SK-N-MC (cell line): ENCODE data around the gene CLN6.
A peak's percentile ranks its signal among the peaks of the same experiment; 100 is the strongest.

ENCODE experiments used
- DNase-seq: peaks from one replicate; pipeline ENCODE4 v3.0.0-alpha.2; 2011; ENCODE audit warnings: low read depth, low spot score
- H3K27ac ChIP-seq: fragments of 200-600 bp; sonication (generic); 2 replicates; pipeline ENCODE4 v1.5.1; 2016; ENCODE audit warnings: mixed run types
- H3K36me3 ChIP-seq: fragments of 200-600 bp; sonication (generic); 2 replicates; pipeline ENCODE4 v1.6.1; 2017; ENCODE audit warnings: antibody characterized with exemption, low read length, mixed read lengths; ENCODE audit not compliant: insufficient read depth
- H3K4me3 ChIP-seq: fragments of 200-600 bp; sonication (generic); 2 replicates; pipeline ENCODE4 v1.5.1; 2016
- H3K9ac ChIP-seq: fragments of 200-600 bp; sonication (generic); 2 replicates; pipeline ENCODE4 v1.8.0; 2017; ENCODE audit warnings: mixed run types, mixed read lengths; ENCODE audit not compliant: insufficient read length
- H3K9me3 ChIP-seq: fragments of 200-600 bp; sonication (generic); 2 replicates; pipeline ENCODE4 v1.6.1; 2017; ENCODE audit warnings: low read depth, mild to moderate bottlenecking, antibody characterized with exemption, low read length, moderate library complexity, mixed read lengths
- EZH2 ChIP-seq: fragments of 200-600 bp; sonication (generic); IDR thresholded peaks from one replicate; pipeline ENCODE4 v1.6.1; 2017; ENCODE audit warnings: antibody characterized with exemption
- FOXP2 ChIP-seq: optimal IDR thresholded peaks from 2 replicates; pipeline ENCODE3; 2011; ENCODE audit warnings: mild to moderate bottlenecking, moderate library complexity; ENCODE audit not compliant: insufficient read depth; ENCODE audit errors: extremely low read length, control extremely low read depth
- POLR2AphosphoS5 ChIP-seq: IDR thresholded peaks from 2 replicates; pipeline ENCODE4 v1.6.1; 2012; ENCODE audit warnings: mild to moderate bottlenecking, low read depth, low read length, borderline replicate concordance

Gene CLN6

GRCh38 chr15:68211656-68212320, 17.7 kb downstream of the CLN6 start:
- no peak overlapping the region for H3K27ac ChIP-seq
- no peaks in the 10 kb centered on the region for H3K9me3 ChIP-seq
- H3K9ac ChIP-seq, result no peak overlapping the region
- no peak for DNase-seq
- no peak overlapping the region for H3K4me3 ChIP-seq
- H3K36me3 ChIP-seq, result peaks cover 22% of the 10 kb centered on the region
- TF ChIP-seq POLR2AphosphoS5 (no peak), EZH2 (no peak)

DNA sequence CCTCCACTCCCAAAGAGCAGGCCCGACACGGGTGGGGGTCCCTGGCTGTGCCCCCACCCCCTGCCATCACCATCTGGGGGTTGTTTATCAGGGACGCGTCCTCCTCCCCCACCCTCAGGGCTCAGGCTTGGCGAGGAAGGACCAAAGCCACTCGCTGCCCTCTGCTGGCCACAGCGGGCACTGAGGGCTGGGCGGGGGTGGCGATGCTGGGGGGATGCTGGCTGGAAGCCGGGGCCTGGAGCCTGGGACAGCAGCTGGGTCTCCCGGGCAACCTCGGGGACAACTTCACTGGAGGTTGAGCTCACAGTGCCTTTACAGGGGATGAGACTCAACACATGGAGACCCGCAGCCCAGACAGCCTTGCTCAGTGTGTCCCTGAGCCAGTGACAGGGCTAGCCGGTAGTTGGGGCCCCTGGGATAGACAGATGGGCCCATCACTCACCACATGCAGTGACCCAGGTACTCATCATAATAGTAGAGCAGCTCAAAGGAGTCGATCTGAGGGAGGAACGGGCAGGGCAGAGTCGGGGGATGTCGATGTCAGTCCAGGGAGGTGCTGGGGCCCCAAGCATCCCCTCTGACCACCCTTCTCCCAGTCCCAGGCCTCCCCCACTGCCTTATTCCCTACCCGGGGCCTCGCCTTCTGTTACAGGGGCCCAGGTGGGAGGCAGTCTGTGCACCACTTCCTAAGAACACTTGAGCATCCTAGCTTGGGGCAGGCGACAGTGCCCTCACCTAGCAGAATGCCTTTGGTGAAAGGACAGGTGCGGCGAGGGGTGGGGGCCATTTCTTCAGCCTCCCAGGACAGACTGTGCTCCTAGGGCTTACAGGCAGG, 18.5 kb downstream of the CLN6 start:
- no peak overlapping the region for H3K4me3 ChIP-seq
- H3K9ac ChIP-seq, result no peak overlapping the region
- no peaks in the 10 kb centered on the region for H3K9me3 ChIP-seq
- H3K27ac ChIP-seq, result no peak overlapping the region
- peaks cover 15% of the 10 kb centered on the region; the same call in 1 of the 2 replicates for H3K36me3 ChIP-seq
- TF ChIP-seq FOXP2 (peak; percentile 52), POLR2AphosphoS5 (no peak)
- DNase-seq, result no peak

- H3K9ac ChIP-seq, result no peak overlapping the region
These were observed 19.1 kb downstream of the CLN6 start for GRCh38 chr15:68210409-68210756.

DNA sequence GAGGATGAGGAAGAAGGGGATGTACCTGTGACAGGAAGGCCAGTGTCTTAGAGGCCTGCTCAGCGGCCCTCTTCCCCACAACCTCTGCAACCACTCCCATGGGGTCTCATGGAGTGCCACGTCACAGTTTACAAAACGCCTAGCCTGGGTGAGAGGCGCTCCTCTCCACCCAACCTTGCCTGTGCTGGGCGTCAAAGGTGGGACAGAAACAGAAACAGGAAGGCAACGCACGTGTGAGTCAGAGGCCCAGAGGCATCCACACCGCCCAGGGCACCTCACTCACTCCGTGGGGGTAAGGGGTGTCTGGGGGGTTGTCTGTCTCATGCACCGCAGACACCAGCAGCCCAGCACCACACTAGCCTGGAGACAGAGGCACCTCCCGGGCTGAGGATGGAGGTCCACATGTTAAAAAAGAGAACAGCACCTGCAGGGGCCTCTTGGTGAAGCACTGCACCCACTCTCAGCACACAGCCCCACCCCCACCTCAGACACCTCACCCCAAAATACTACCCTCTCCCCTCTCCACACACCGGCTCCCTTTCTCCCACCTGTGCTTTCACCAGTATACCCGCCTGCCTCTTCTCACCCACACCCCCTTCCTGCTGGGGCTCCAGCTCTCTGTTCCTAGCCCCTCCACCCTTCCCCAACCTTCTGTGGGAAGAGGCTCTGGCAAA, 19.7 kb downstream of the CLN6 start:
- Histone ChIP-seq H3K9me3 (no peaks in the 10 kb centered on the region), H3K4me3 (no peak overlapping the region), H3K9ac (no peak overlapping the region), H3K27ac (no peak overlapping the region), H3K36me3 (peaks cover 10% of the 10 kb centered on the region; the same call in 1 of the 2 replicates)
- TF ChIP-seq EZH2 (no peak), FOXP2 (no peak), POLR2AphosphoS5 (no peak)
- no peak for DNase-seq

More at GRCh38 chr15:68210409-68210756, 19.1 kb downstream of the CLN6 start:
- H3K9me3 ChIP-seq, result no peaks in the 10 kb centered on the region
- H3K4me3 ChIP-seq, result no peak overlapping the region
- DNase-seq, result no peak
- H3K27ac ChIP-seq, result no peak overlapping the region
- peaks cover 13% of the 10 kb centered on the region; the same call in 1 of the 2 replicates for H3K36me3 ChIP-seq
- TF ChIP-seq FOXP2 (no peak), POLR2AphosphoS5 (no peak; the same call in 1 of the 2 replicates), EZH2 (no peak)

GRCh38 chr15:68209272-68209671, 20.3 kb downstream of the CLN6 start:
- no peaks in the 10 kb centered on the region for H3K9me3 ChIP-seq
- no peak overlapping the region for H3K4me3 ChIP-seq
- H3K36me3 ChIP-seq, result peaks cover 7% of the 10 kb centered on the region; the same call in 1 of the 2 replicates
- no peak overlapping the region for H3K27ac ChIP-seq
- H3K9ac ChIP-seq, result no peak overlapping the region
- DNase-seq, result no peak
- TF ChIP-seq EZH2 (no peak), FOXP2 (no peak), POLR2AphosphoS5 (no peak)

DNA sequence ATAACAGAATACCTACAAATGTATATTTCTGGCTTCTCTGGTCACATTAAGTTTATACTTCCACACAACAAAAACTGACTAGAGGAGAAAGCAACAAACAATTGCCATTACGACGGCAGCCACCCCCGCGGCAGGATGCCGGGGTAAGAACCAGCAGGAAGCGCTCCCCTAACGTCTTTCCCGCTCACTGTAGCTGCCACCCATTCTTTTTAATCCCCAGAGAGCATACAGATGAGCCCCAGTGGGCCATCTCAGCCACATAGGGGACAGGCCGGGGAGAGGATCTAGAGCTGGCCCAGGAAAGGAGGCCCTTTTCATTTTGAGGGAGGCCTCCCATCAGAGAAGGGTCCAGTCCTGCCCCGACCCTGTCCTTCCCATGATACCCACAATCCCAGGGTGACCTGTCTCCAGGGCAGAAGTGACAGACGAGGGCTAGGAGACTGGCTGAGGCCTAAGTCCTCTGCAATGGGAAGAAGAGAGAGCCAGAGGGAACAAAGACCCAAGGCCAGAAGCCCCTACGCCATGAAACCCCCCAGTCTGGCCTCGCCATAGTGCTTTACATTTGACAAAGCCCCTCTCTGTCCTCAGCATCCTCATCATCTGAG, 20.8 kb downstream of the CLN6 start:
- H3K27ac ChIP-seq, result peak overlapping the region; percentile 50; the same call in 1 of the 2 replicates
- H3K36me3 ChIP-seq, result peaks cover 7% of the 10 kb centered on the region; the same call in 1 of the 2 replicates
- H3K4me3 ChIP-seq, result no peak overlapping the region
- DNase-seq, result no peak
- TF ChIP-seq EZH2, result no peak
- no peak for TF ChIP-seq POLR2AphosphoS5
- TF ChIP-seq FOXP2, result no peak
- H3K9ac ChIP-seq, result no peak overlapping the region
- no peaks in the 10 kb centered on the region for H3K9me3 ChIP-seq

- Histone ChIP-seq H3K9ac (no peak overlapping the region), H3K4me3 (no peak overlapping the region), H3K36me3 (peaks cover 7% of the 10 kb centered on the region; the same call in 1 of the 2 replicates), H3K9me3 (no peaks in the 10 kb centered on the region), H3K27ac (0 out of 2 replicates have a peak overlapping the region, but pooled peaks have one; percentile 50)
- TF ChIP-seq EZH2, result no peak
- TF ChIP-seq POLR2AphosphoS5, result no peak
- no peak for TF ChIP-seq FOXP2
- no peak for DNase-seq
These were observed 21.4 kb downstream of the CLN6 start for GRCh38 chr15:68208136-68208535.
